Liver (tissue), 9 donors: ENCODE data around the gene CCT4. TPM values are rescaled to one million over a fixed set of nuclear protein-coding genes. Genes with fewer than 3 reads are reported as not detected.

Experiments used
- DNase-seq: peaks from one replicate; pipeline ENCODE4 v3.0.0-alpha.2; 2017; ENCODE audit warnings: low spot score
- H3K27ac ChIP-seq, 2 donors: one replicate each; pipeline ENCODE4 v1.7.0; 2013; ENCODE audit warnings: inconsistent platforms in 2 of 2, low read length in 2 of 2, control low read depth in 1 of 2, low read depth in 1 of 2, mild to moderate bottlenecking in 1 of 2
- H3K27me3 ChIP-seq, 4 donors: one replicate each; pipeline versions ENCODE4 v1.6.1 to v1.7.0; 2013; ENCODE audit warnings: low read length in 3 of 4, inconsistent platforms in 1 of 4, mild to moderate bottlenecking in 1 of 4, moderate library complexity in 1 of 4; ENCODE audit not compliant: control insufficient read depth in 4 of 4, insufficient read depth in 4 of 4
- H3K36me3 ChIP-seq, 4 donors: one replicate each; pipeline versions ENCODE4 v1.6.1 to v1.7.0; 2013; ENCODE audit warnings: low read length in 3 of 4, mild to moderate bottlenecking in 3 of 4, low read depth in 1 of 4, moderate library complexity in 1 of 4; ENCODE audit not compliant: control insufficient read depth in 4 of 4, insufficient read depth in 3 of 4
- H3K4me1 ChIP-seq, 4 donors: one replicate each; pipeline versions ENCODE4 v1.6.1 to v1.7.0; 2013; ENCODE audit warnings: low read length in 3 of 4, mild to moderate bottlenecking in 3 of 4, moderate library complexity in 1 of 4; ENCODE audit not compliant: control insufficient read depth in 4 of 4, insufficient read depth in 4 of 4
- H3K4me3 ChIP-seq, 3 donors: one replicate each; pipeline versions ENCODE4 v1.6.1 to v1.7.0; 2013; ENCODE audit warnings: low read length in 3 of 3, control low read depth in 1 of 3, low read depth in 1 of 3, mild to moderate bottlenecking in 1 of 3
- H3K9ac ChIP-seq, 2 donors: one replicate each; pipeline ENCODE4 v1.7.0; 2013; ENCODE audit warnings: low read length in 2 of 2, mild to moderate bottlenecking in 2 of 2, moderate library complexity in 2 of 2, control low read depth in 1 of 2, low read depth in 1 of 2
- H3K9me3 ChIP-seq, 4 donors: one replicate each; pipeline versions ENCODE4 v1.6.1 to v1.7.0; 2013; ENCODE audit warnings: low read length in 3 of 4; ENCODE audit not compliant: control insufficient read depth in 4 of 4
- EGR1 ChIP-seq, 2 donors: IDR thresholded peaks; 2 replicates each; pipeline ENCODE4 v1.6.1; 2016 to 2018; ENCODE audit warnings: antibody characterized with exemption in 2 of 2, low read depth in 2 of 2
- FOXA1 ChIP-seq: IDR thresholded peaks from 2 replicates; pipeline ENCODE4 v1.6.1; 2016; ENCODE audit warnings: antibody characterized with exemption
- FOXA2 ChIP-seq: IDR thresholded peaks from 2 replicates; pipeline ENCODE4 v1.6.1; 2016; ENCODE audit warnings: antibody characterized with exemption
- GABPA ChIP-seq, 2 donors: IDR thresholded peaks in 1 of 2; conservative IDR thresholded peaks in 1 of 2; 2 replicates each; pipeline ENCODE4 v1.6.1; 2016; ENCODE audit warnings: antibody characterized with exemption in 2 of 2, mild to moderate bottlenecking in 1 of 2, moderate library complexity in 1 of 2
- HNF4A ChIP-seq, 2 donors: conservative IDR thresholded peaks; 2 replicates each; pipeline ENCODE4 v1.6.1; 2016; ENCODE audit warnings: antibody characterized with exemption in 2 of 2, mild to moderate bottlenecking in 2 of 2
- HNF4G ChIP-seq: IDR thresholded peaks from 2 replicates; pipeline ENCODE4 v1.6.1; 2016; ENCODE audit warnings: antibody characterized with exemption
- JUND ChIP-seq, 2 donors: IDR thresholded peaks; 2 replicates each; pipeline ENCODE4 v1.6.1; 2016; ENCODE audit warnings: antibody characterized with exemption in 2 of 2
- NR2F2 ChIP-seq: IDR thresholded peaks from 2 replicates; pipeline ENCODE4 v1.6.1; 2016; ENCODE audit warnings: antibody characterized with exemption
- RAD21 ChIP-seq, 2 donors: IDR thresholded peaks; 2 replicates each; pipeline ENCODE4 v1.6.1; 2016; ENCODE audit warnings: antibody characterized with exemption in 2 of 2, mild to moderate bottlenecking in 2 of 2
- RXRA ChIP-seq, 2 donors: IDR thresholded peaks; 2 replicates each; pipeline ENCODE4 v1.6.1; 2017 to 2018; ENCODE audit warnings: antibody characterized with exemption in 2 of 2, mild to moderate bottlenecking in 1 of 2
- SP1 ChIP-seq: IDR thresholded peaks from 2 replicates; pipeline ENCODE4 v1.6.1; 2018; ENCODE audit warnings: antibody characterized with exemption, mild to moderate bottlenecking
- TAF1 ChIP-seq: conservative IDR thresholded peaks from 2 replicates; pipeline ENCODE4 v1.6.1; 2016; ENCODE audit warnings: antibody characterized with exemption, mild to moderate bottlenecking
- YY1 ChIP-seq: IDR thresholded peaks from 2 replicates; pipeline ENCODE4 v1.6.1; 2016; ENCODE audit warnings: antibody characterized with exemption, mild to moderate bottlenecking
- WGBS: extraction: QIAGEN DNeasy Blood & Tissue Kit; methylation state at CpG from one replicate; pipeline ENCODE4 v1.1.7; 2013; 5-methylcytosine and 5-hydroxymethylcytosine counted together
- polyA plus RNA-seq, 2 donors: library from polyadenylated mRNA; stranded (reverse) in 1 of 2; unstranded in 1 of 2; fragments of 200-250 nt in 1 of 2; fragments of >200 nt in 1 of 2; fragmentation: Nextera tagmentation in 1 of 2; extraction: Ambion mirVana in 1 of 2; gene quantifications; one replicate each; pipeline versions ENCODE4 v1.2.1 to v1.2.3, GENCODE V29; 2013 to 2015
- total RNA-seq, 2 donors: library from RNA; depleted of rRNA; stranded (reverse); fragments of >200 nt; gene quantifications; one replicate each; pipeline ENCODE4 v1.2.3, GENCODE V29; 2014
- TF ChIP-seq, protein P1 (sequence below): IDR thresholded peaks from 2 replicates; pipeline ENCODE4 v1.6.1; 2016; ENCODE audit warnings: antibody characterized with exemption, mild to moderate bottlenecking
- TF ChIP-seq, protein P2 (sequence below): IDR thresholded peaks from 2 replicates; pipeline ENCODE4 v1.6.1; 2016; ENCODE audit warnings: antibody characterized with exemption
- TF ChIP-seq, protein P3 (sequence below): IDR thresholded peaks from 2 replicates; pipeline ENCODE4 v1.6.1; 2016; ENCODE audit warnings: antibody characterized with exemption
- TF ChIP-seq, protein P4 (sequence below): fragments of 150-350 bp; IDR thresholded peaks from 2 replicates; pipeline ENCODE4 v1.5.1; 2017; ENCODE audit warnings: improper control_type of control experiment, low read depth, low read length; ENCODE audit not compliant: missing input control
- TF ChIP-seq, protein P5 (sequence below): IDR thresholded peaks from 2 replicates; pipeline ENCODE4 v1.6.1; 2016; ENCODE audit warnings: antibody characterized with exemption
- donor health status: healthy.
- donor health status: healthy.
- donor health status: healthy.
- donor health status: healthy.
- donor health status: healthy.

Gene CCT4
- total and polyA plus RNA-seq, 4 donors: 35.7 to 65.2 (median 38.4) TPM

DNA sequence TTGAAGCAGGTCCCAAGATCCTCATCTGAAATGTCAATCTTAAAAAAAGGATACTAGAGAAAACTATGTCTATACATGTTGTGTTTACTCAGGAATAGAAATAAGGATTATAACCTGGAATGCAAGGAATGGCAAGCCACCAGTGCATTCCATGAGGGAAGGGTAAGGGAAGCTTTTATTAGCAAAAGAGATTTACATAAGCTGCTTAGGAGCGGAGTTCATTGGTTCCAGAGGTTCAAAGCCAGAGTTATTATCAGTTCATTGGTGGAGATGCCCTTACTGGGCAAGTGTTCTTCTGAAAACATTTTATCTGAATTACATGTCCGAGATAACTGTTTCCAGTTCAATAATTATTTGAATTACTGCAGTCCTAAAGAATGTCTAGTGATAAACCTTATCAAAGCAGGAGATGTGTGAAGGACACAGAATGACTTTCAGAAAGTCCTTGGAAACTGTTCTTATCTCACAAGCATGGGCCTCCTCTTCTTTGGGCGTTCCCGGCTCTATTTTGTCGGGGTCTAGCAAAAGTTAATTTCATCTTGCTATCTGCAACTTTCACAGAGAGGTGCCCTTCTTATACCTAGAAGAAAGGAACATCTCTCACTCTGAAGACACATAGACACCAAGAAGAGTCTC, 40.5 kb upstream of the CCT4 start:
- no peaks in the 10 kb centered on the region for H3K4me1 ChIP-seq
- H3K9ac ChIP-seq: no peak overlapping the region
- H3K27ac ChIP-seq: no peak overlapping the region
- no peak for DNase-seq
- H3K36me3 ChIP-seq: peaks cover 0 to 3% (median 0%) of the 10 kb centered on the region in 4 donors
- WGBS: 85% methylated on average over 5 of the region's 5 CpGs
- no peak overlapping the region for H3K4me3 ChIP-seq
- TF ChIP-seq JUND (IDR thresholded peaks at IDR 0.05) (no peak), GABPA (IDR thresholded peaks at IDR 0.05 in 1 of 2, conservative IDR thresholded peaks at IDR 0.05 in 1 of 2) (no peak), RAD21 (IDR thresholded peaks at IDR 0.05) (no peak)
- H3K9me3 ChIP-seq: no peaks in the 10 kb centered on the region
- H3K27me3 ChIP-seq: no peaks in the 10 kb centered on the region

DNA sequence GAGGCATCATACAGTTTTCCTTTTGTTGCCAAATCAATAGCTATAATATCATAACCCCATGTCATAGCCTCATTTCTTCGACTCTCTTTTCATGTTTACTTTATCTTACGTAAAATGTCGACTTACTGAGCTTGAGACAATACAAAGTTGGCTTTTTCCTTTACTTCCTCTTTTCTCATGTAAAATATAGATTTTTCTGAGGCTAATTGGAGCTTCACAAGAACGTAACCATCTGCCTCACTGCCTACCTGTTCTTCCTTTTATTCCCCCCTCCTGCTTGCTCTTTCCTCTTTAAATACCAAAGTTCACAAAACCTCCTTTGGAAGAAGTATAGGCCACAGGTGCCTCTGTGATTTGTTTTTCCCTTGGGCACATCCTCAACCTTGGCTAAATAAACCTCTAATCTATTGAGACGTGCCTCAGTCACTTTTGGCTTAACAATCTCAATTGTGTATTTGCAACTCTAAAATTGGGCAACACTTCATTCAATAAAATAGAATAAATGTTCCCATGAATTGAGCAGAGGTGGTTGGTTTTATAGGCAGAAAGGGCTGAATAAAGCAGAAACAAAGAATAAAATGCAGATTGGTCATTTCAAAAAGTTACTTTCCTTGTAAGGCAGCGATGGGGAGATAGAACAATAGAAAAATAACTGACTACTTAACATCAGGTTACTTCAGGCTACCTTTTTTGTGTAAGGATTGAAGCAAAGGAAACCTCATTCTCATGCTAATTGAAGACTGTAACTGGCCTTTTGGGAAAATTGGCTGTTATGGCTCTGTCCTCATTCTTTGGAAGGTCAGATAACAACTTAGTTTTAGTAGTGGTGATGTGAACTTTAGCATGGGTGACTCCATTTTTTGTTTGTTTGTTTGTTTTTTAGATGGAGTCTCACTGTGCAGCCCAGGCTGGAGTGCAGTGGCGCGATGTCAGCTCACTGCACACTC, 38.3 kb upstream of the CCT4 start:
- H3K4me1 ChIP-seq: no peaks in the 10 kb centered on the region
- no peak overlapping the region for H3K9ac ChIP-seq
- TF ChIP-seq TAF1: no peak
- TF ChIP-seq, protein P1, sequence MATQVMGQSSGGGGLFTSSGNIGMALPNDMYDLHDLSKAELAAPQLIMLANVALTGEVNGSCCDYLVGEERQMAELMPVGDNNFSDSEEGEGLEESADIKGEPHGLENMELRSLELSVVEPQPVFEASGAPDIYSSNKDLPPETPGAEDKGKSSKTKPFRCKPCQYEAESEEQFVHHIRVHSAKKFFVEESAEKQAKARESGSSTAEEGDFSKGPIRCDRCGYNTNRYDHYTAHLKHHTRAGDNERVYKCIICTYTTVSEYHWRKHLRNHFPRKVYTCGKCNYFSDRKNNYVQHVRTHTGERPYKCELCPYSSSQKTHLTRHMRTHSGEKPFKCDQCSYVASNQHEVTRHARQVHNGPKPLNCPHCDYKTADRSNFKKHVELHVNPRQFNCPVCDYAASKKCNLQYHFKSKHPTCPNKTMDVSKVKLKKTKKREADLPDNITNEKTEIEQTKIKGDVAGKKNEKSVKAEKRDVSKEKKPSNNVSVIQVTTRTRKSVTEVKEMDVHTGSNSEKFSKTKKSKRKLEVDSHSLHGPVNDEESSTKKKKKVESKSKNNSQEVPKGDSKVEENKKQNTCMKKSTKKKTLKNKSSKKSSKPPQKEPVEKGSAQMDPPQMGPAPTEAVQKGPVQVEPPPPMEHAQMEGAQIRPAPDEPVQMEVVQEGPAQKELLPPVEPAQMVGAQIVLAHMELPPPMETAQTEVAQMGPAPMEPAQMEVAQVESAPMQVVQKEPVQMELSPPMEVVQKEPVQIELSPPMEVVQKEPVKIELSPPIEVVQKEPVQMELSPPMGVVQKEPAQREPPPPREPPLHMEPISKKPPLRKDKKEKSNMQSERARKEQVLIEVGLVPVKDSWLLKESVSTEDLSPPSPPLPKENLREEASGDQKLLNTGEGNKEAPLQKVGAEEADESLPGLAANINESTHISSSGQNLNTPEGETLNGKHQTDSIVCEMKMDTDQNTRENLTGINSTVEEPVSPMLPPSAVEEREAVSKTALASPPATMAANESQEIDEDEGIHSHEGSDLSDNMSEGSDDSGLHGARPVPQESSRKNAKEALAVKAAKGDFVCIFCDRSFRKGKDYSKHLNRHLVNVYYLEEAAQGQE: no peak
- TF ChIP-seq, protein P2, sequence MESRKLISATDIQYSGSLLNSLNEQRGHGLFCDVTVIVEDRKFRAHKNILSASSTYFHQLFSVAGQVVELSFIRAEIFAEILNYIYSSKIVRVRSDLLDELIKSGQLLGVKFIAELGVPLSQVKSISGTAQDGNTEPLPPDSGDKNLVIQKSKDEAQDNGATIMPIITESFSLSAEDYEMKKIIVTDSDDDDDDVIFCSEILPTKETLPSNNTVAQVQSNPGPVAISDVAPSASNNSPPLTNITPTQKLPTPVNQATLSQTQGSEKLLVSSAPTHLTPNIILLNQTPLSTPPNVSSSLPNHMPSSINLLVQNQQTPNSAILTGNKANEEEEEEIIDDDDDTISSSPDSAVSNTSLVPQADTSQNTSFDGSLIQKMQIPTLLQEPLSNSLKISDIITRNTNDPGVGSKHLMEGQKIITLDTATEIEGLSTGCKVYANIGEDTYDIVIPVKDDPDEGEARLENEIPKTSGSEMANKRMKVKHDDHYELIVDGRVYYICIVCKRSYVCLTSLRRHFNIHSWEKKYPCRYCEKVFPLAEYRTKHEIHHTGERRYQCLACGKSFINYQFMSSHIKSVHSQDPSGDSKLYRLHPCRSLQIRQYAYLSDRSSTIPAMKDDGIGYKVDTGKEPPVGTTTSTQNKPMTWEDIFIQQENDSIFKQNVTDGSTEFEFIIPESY: no peak
- no peak for TF ChIP-seq GABPA (IDR thresholded peaks at IDR 0.05 in 1 of 2, conservative IDR thresholded peaks at IDR 0.05 in 1 of 2)
- no peak for TF ChIP-seq RAD21 (IDR thresholded peaks at IDR 0.05)
- no peak for TF ChIP-seq FOXA2
- TF ChIP-seq, protein P3, sequence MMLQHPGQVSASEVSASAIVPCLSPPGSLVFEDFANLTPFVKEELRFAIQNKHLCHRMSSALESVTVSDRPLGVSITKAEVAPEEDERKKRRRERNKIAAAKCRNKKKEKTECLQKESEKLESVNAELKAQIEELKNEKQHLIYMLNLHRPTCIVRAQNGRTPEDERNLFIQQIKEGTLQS: no peak
- no peak for TF ChIP-seq HNF4G
- TF ChIP-seq EGR1 (IDR thresholded peaks at IDR 0.05; ENCODE audit: low read depth in 2 of 2): no peak
- no peak for TF ChIP-seq RXRA (IDR thresholded peaks at IDR 0.05)
- TF ChIP-seq FOXA1: no peak
- no peak for TF ChIP-seq YY1
- no peak for TF ChIP-seq NR2F2
- TF ChIP-seq, protein P4, sequence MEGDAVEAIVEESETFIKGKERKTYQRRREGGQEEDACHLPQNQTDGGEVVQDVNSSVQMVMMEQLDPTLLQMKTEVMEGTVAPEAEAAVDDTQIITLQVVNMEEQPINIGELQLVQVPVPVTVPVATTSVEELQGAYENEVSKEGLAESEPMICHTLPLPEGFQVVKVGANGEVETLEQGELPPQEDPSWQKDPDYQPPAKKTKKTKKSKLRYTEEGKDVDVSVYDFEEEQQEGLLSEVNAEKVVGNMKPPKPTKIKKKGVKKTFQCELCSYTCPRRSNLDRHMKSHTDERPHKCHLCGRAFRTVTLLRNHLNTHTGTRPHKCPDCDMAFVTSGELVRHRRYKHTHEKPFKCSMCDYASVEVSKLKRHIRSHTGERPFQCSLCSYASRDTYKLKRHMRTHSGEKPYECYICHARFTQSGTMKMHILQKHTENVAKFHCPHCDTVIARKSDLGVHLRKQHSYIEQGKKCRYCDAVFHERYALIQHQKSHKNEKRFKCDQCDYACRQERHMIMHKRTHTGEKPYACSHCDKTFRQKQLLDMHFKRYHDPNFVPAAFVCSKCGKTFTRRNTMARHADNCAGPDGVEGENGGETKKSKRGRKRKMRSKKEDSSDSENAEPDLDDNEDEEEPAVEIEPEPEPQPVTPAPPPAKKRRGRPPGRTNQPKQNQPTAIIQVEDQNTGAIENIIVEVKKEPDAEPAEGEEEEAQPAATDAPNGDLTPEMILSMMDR: no peak
- TF ChIP-seq JUND (IDR thresholded peaks at IDR 0.05): no peak
- TF ChIP-seq SP1: no peak
- TF ChIP-seq, protein P5, sequence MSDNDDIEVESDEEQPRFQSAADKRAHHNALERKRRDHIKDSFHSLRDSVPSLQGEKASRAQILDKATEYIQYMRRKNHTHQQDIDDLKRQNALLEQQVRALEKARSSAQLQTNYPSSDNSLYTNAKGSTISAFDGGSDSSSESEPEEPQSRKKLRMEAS: no peak
- TF ChIP-seq HNF4A (conservative IDR thresholded peaks at IDR 0.05): no peak
- no peak overlapping the region for H3K27ac ChIP-seq
- 86% methylated on average over 8 of the region's 8 CpGs for WGBS
- H3K4me3 ChIP-seq: no peak overlapping the region
- H3K27me3 ChIP-seq: no peaks in the 10 kb centered on the region
- no peaks in the 10 kb centered on the region for H3K9me3 ChIP-seq
- H3K36me3 ChIP-seq: peaks cover 0 to 3% (median 0%) of the 10 kb centered on the region in 4 donors
- DNase-seq: no peak
